Measurements from ENCODE around the gene RGMB. TPM values are rescaled to one million over a fixed set of nuclear protein-coding genes. Genes with fewer than 3 reads are reported as not detected.

Gene RGMB
- total and polyA plus RNA-seq, 2 donors (not counting 3 experiments of a cell fraction or from before 2014, with no cell fraction given) = 15.0 to 31.3 TPM

GRCh38 chr5:98807806-98808205 is 34.3 kb downstream of the RGMB start:
- Histone ChIP-seq H3K27me3 (ENCODE audit: control insufficient read depth in 2 of 2, insufficient read depth in 2 of 2, low read length in 2 of 2) (no peaks in the 10 kb centered on the region), H4K20me1 (replicated peaks; ENCODE audit: control insufficient read depth, extremely low read depth, insufficient read depth, low read length) (no peaks in the 10 kb centered on the region), H3K9ac (replicated peaks; ENCODE audit: extremely low read depth, insufficient read depth, low read length) (no peak overlapping the region), H3K9me1 (replicated peaks; ENCODE audit: control insufficient read depth, extremely low read depth, insufficient read depth, low read length) (no peaks in the 10 kb centered on the region), H3K4me2 (ENCODE audit: insufficient read depth, low read length) (no peak overlapping the region), H3K4me3 (replicated peaks in 1 of 3; ENCODE audit: insufficient read depth in 1 of 3, low read depth in 1 of 3, low read length in 3 of 3) (no peak overlapping the region), H3K27ac (ENCODE audit: insufficient read depth, low read depth, low read length) (no peak overlapping the region), H3K4me1 (ENCODE audit: control insufficient read depth, extremely low read depth, insufficient read depth, low read length) (no peaks in the 10 kb centered on the region), H3K9me3 (replicated peaks; ENCODE audit: control insufficient read depth, insufficient read depth, low read length) (peaks cover 2% of the 10 kb centered on the region), H3K79me2 (ENCODE audit: control insufficient read depth, insufficient read depth, low read length) (no peaks in the 10 kb centered on the region), H2AFZ (ENCODE audit: low read depth, low read length) (no peak overlapping the region), H3K36me3 (ENCODE audit: control insufficient read depth in 2 of 2, extremely low read depth in 1 of 2, insufficient read depth in 2 of 2, low read length in 2 of 2) (no peaks in the 10 kb centered on the region)
- ChIA-PET CTCF (no interaction called here), POLR2A (no interaction called here)
- FAIRE-seq (no peak), DNase-seq (ENCODE audit: low read depth, low spot score) (no peak)
- intact Hi-C loops (cut with micrococcal nuclease) (no loop called here), dilution Hi-C loops (cut with MboI; ENCODE audit: extremely low pct_ligation_motif_present, low sequenced_read_pairs) (no loop called here)
- BruUV-seq (replicated peaks) = no TSS peak
- TF ChIP-seq POLR2A (IDR thresholded peaks at IDR 0.05; ENCODE audit: low read depth, low read length) (no peak), MAX (IDR thresholded peaks at IDR 0.05; ENCODE audit: insufficient read depth, insufficient read length) (no peak), CTCF (IDR thresholded peaks at IDR 0.05; ENCODE audit: extremely low read depth in 1 of 2, insufficient read depth in 1 of 2, low read depth in 1 of 2, low read length in 2 of 2) (no peak), POLR2AphosphoS5 (IDR thresholded peaks at IDR 0.05; ENCODE audit: insufficient read depth, low read depth, low read length) (no peak), FOS (IDR thresholded peaks at IDR 0.05; ENCODE audit: borderline replicate concordance, insufficient read depth, low read length) (no peak), JUN (IDR thresholded peaks at IDR 0.05; ENCODE audit: borderline replicate concordance, insufficient read depth, insufficient read length, low read depth) (no peak), GATA2 (IDR thresholded peaks at IDR 0.05; ENCODE audit: insufficient read depth, insufficient read length, low read depth, low read length) (no peak), MYC (IDR thresholded peaks at IDR 0.05; ENCODE audit: low read depth, low read length) (no peak), EZH2 (IDR thresholded peaks at IDR 0.05; ENCODE audit: borderline replicate concordance, low read depth, low read length, severe bottlenecking) (no peak)

Data from endothelial cell of umbilical vein (primary cell).